ENCODE data around the gene ACSL4. TPM values are rescaled to one million over a fixed set of nuclear protein-coding genes. Genes with fewer than 3 reads are reported as not detected.

ACSL4 gene
- total and polyA plus RNA-seq, 9 of the 15 experiments (the other 6 are each of a cell fraction or from before 2014, with no cell fraction given) = 9.8 to 35.1 (median 25.5) TPM

DNA sequence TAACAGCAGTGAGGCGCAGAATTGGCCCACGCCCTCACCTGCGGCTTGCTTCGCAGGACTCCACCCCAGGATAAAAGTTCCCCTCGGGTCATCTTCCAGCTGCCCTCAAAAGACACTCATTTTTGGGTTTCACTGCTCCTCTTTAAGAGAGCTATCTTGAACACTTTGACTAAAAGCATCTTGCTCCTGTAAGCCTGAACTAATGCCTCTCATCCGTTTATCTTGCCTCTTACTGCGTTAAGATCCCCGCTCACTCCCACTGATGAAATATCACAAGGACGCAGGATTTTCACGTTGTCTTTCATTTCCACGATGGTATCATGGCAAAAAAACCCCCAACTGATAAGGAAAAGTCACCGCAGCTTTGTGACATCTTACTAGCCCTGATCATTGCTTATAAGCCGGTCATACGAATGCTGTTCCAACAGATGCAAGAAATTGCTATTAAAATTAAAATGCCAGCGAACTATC is 591 bp upstream of the ACSL4 start (continued):
- TF ChIP-seq, protein P1, sequence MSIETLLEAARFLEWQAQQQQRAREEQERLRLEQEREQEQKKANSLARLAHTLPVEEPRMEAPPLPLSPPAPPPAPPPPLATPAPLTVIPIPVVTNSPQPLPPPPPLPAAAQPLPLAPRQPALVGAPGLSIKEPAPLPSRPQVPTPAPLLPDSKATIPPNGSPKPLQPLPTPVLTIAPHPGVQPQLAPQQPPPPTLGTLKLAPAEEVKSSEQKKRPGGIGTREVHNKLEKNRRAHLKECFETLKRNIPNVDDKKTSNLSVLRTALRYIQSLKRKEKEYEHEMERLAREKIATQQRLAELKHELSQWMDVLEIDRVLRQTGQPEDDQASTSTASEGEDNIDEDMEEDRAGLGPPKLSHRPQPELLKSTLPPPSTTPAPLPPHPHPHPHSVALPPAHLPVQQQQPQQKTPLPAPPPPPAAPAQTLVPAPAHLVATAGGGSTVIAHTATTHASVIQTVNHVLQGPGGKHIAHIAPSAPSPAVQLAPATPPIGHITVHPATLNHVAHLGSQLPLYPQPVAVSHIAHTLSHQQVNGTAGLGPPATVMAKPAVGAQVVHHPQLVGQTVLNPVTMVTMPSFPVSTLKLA (conservative IDR thresholded peaks at IDR 0.05) = peak in 1 of 2 experiments; percentile 10; a peak in 1 of 4 replicates
- TF ChIP-seq PTRF (tag; IDR thresholded peaks at IDR 0.05) (no peak), MTA2 (IDR thresholded peaks at IDR 0.05; ENCODE audit: low read depth) (0 out of 2 replicates have a peak, but pooled peaks have one; percentile 6), EZH2 (IDR thresholded peaks at IDR 0.05; ENCODE audit: borderline replicate concordance, low read depth, low read length) (no peak), LEF1 (IDR thresholded peaks at IDR 0.05) (peak; percentile 24; the same call in 1 of the 2 replicates), GABPB1 (CRISPR knock-in tag; IDR thresholded peaks at IDR 0.05) (0 out of 2 replicates have a peak, but pooled peaks have one; percentile 31), NBN (IDR thresholded peaks at IDR 0.05; ENCODE audit: low read depth) (0 out of 2 replicates have a peak, but pooled peaks have one; percentile 41), ZNF79 (CRISPR knock-in tag; IDR thresholded peaks at IDR 0.05; ENCODE audit: low read depth) (no peak), ZNF77 (CRISPR knock-in tag; IDR thresholded peaks at IDR 0.05) (no peak), SMARCC2 (IDR thresholded peaks at IDR 0.05; ENCODE audit: low read depth) (no peak), XRCC5 (IDR thresholded peaks at IDR 0.05; ENCODE audit: low read depth, low read length) (no peak), CREM (IDR thresholded peaks at IDR 0.05; ENCODE audit: low read depth) (peak; percentile 65), ELF1 (tag; IDR thresholded peaks at IDR 0.05) (peak; percentile 1; the same call in 1 of the 2 replicates), BCOR (IDR thresholded peaks at IDR 0.05) (peak; percentile 35; the same call in 1 of the 2 replicates), SMAD3 (CRISPR knock-in tag; conservative IDR thresholded peaks at IDR 0.05) (no peak), MEF2A (IDR thresholded peaks at IDR 0.05; ENCODE audit: control insufficient read depth, low read depth, low read length) (no peak), NCOA1 (IDR thresholded peaks at IDR 0.05; ENCODE audit: low read depth) (0 out of 2 replicates have a peak, but pooled peaks have one; percentile 38), ATF1 (CRISPR knock-in tag; IDR thresholded peaks at IDR 0.05) (no peak), ATF1 (tag; IDR thresholded peaks at IDR 0.05) (peak; percentile 62), DPF2 (IDR thresholded peaks at IDR 0.05) (peak; percentile 76), RCOR1 (IDR thresholded peaks at IDR 0.05; ENCODE audit: borderline replicate concordance in 1 of 2, low read depth in 2 of 2, low read length in 2 of 2) (0 out of 4 replicates have a peak, but pooled peaks of 1 of the 2 experiments have one; percentile 11), SMC3 (conservative IDR thresholded peaks at IDR 0.05; ENCODE audit: insufficient read depth, low read depth, low read length) (no peak), KAT7 (CRISPR knock-in tag; IDR thresholded peaks at IDR 0.05; ENCODE audit: borderline replicate concordance) (0 out of 2 replicates have a peak, but pooled peaks have one; percentile 37), LCOR (CRISPR knock-in tag; IDR thresholded peaks at IDR 0.05) (peak; percentile 70)
- TF ChIP-seq, protein P2, sequence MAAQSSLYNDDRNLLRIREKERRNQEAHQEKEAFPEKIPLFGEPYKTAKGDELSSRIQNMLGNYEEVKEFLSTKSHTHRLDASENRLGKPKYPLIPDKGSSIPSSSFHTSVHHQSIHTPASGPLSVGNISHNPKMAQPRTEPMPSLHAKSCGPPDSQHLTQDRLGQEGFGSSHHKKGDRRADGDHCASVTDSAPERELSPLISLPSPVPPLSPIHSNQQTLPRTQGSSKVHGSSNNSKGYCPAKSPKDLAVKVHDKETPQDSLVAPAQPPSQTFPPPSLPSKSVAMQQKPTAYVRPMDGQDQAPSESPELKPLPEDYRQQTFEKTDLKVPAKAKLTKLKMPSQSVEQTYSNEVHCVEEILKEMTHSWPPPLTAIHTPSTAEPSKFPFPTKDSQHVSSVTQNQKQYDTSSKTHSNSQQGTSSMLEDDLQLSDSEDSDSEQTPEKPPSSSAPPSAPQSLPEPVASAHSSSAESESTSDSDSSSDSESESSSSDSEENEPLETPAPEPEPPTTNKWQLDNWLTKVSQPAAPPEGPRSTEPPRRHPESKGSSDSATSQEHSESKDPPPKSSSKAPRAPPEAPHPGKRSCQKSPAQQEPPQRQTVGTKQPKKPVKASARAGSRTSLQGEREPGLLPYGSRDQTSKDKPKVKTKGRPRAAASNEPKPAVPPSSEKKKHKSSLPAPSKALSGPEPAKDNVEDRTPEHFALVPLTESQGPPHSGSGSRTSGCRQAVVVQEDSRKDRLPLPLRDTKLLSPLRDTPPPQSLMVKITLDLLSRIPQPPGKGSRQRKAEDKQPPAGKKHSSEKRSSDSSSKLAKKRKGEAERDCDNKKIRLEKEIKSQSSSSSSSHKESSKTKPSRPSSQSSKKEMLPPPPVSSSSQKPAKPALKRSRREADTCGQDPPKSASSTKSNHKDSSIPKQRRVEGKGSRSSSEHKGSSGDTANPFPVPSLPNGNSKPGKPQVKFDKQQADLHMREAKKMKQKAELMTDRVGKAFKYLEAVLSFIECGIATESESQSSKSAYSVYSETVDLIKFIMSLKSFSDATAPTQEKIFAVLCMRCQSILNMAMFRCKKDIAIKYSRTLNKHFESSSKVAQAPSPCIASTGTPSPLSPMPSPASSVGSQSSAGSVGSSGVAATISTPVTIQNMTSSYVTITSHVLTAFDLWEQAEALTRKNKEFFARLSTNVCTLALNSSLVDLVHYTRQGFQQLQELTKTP (IDR thresholded peaks at IDR 0.05; ENCODE audit: low read depth in 1 of 2, partially characterized antibody in 2 of 2) = peak in 1 of 2 experiments; percentile 40
- TF ChIP-seq, protein P3, sequence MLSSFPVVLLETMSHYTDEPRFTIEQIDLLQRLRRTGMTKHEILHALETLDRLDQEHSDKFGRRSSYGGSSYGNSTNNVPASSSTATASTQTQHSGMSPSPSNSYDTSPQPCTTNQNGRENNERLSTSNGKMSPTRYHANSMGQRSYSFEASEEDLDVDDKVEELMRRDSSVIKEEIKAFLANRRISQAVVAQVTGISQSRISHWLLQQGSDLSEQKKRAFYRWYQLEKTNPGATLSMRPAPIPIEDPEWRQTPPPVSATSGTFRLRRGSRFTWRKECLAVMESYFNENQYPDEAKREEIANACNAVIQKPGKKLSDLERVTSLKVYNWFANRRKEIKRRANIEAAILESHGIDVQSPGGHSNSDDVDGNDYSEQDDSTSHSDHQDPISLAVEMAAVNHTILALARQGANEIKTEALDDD (IDR thresholded peaks at IDR 0.05) = no peak
